NCI-H526 treated with DMSO at 0.1 percent for 48 hours (cell line): Measurements from ENCODE around the gene ZMIZ1.

Source experiments
- DNase-seq: peaks from one replicate; lab custom pipeline; 2025; lab: John Stamatoyannopoulos, UW

Gene ZMIZ1

GRCh38 chr10:79050896-79051555 is 17.7 kb upstream of the ZMIZ1 start:
- no peak for DNase-seq

GRCh38 chr10:79051766-79052165 is 17.0 kb upstream of the ZMIZ1 start:
- DNase-seq = no peak

DNA sequence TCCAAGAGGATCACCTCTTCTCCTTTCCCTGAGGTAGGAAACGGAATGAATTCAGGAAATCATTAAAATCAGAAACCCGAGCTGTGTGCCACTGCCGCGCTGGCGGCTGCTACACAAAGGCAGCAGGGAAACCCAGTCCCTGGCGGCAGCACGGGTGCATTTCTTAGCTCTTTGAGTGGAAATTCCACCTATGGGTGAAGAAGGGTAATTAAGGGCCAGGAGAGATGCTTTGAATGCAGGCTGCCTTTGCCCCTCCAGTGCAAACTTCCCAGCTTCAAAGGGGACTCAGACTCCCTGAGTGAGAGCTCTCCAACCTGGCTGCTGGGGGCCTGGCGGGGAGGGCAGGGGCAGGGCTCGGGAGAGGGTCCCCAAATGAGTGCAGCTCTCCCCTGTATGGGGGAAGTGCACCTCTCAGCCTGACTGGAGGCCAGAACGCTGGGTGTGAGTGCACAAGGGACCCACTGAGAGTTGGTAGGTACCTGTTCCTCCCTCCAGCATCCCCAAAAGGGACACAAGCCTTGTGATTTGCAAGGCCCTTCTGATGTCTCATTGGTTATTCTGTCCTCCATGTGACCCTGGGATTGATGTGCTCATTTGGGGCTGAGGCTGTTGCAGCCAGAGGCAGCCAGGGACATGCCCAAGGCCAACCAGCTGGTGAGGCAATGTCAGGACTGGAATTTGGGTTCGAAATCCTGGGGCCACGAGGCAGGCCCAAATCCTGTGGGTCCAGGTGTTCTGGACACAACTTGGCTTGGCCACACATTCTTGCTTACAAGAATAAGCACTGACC is 16.3 kb upstream of the ZMIZ1 start:
- DNase-seq = peak; percentile 18

- DNase-seq = no peak
These were observed 15.7 kb upstream of the ZMIZ1 start for GRCh38 chr10:79053081-79053434.

DNA sequence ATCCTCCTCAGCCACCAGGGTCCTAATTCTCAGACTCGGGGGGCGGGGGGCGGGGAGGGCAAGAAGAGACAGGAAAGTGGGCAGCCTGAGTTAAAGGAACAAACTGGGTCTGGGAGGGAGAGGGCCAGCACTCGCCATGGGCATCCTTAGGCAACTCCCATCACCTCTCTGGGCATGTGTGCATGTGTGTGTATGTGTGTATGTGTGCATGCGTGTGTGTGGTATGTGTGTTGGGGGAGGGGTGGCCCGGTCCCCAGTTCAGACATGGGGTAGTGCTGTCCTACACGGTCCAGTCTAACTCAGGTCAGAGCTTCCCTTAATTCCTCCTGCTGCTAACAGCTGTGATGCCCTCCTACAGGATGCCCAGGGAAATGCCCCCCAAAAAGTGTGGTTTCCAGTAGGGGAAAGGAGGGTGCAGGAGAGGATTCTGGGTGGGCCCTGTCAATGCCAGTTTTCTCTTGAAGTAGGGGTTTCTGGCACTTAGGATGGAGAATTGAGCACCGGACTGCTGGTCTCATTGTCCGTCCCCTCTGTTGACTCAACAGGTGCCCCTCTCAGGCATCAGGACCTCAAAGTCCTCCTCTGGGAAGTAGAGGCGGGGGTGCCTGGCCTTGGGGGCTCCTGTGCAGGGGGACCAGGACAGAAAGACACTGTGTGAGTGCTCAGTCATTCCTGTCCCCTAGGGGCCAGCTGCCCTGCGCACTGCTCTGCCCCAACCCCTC is 15.1 kb upstream of the ZMIZ1 start:
- DNase-seq = no peak

DNA sequence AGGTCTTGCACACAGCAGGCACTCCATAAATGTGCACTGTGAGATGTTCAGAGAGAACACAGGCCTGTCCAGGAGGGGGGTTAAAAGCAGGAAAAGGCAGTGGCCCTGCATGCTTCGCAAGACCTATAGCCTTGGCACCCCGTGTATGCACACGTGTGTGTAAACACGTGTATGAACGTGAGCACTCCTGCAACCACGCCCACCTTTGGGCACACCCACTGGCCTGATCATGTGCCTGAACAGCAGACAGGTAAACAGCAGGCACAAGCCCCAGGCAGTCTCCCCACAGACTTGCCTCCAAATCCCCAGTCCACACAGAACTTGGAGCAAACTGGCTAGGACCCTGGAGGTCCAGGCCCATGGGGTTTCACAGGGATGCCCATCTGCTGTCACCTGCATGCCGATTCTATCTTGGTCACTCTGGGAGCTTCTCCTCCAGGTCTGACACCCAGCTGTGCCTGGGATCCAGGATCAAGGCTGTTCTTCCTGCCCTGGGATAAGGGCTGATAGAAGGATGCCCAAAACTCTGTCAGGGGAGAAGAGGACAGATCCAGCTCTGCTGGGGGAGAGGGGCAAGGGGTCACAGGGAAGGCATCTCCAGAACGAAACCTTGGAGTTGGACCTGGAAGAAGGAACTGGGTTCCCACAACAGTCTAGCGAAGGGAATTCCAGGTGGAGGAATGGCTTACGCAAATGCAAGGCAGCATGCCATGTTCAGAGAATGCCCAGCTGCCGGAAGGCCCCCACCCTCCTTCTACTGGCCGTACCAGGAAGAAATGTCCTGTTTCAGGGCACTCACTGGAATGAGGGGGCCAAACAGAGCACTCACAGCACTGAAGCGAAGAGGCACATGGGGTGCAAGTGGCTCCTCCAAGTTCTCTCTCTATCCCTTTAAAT is 14.3 kb upstream of the ZMIZ1 start:
- DNase-seq = no peak

DNA sequence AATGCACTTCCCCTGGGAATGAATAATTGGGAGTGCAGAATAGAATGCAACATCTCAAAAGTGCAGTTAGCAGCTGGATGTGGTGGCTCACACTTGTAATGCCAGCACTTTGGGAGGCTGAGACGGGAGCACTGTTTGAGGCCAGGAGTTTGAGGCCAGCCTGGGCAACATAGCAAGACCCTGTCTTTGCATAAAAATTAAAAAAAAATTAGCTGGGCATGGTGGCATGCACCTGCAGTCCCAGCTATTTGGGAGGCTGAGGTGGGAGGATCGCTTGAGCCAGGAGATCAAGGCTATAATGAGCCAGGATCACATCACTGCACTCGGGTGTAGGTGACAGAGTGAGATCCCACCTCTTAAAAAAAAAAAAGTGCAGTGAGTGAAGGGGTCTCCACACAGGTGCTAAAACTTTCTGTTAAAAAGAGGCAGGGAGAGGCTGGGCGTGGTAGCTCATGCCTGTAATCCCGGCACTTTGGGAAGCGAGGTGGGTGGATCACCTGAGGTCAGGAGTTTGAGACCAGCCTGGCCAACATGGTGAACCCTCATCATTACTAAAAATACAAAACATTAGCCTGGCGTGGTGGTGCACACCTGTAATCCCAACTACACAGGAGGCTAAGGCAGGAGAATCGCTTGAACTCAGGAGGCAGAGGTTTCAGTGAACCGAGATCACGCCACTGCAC is 13.5 kb upstream of the ZMIZ1 start:
- DNase-seq = no peak

- DNase-seq = no peak
These were observed 12.9 kb upstream of the ZMIZ1 start for GRCh38 chr10:79055892-79056291.

- no peak for DNase-seq
These were observed 12.4 kb upstream of the ZMIZ1 start for GRCh38 chr10:79056361-79056735.

- no peak for DNase-seq
These were observed 11.9 kb upstream of the ZMIZ1 start for GRCh38 chr10:79056736-79057391.

DNA sequence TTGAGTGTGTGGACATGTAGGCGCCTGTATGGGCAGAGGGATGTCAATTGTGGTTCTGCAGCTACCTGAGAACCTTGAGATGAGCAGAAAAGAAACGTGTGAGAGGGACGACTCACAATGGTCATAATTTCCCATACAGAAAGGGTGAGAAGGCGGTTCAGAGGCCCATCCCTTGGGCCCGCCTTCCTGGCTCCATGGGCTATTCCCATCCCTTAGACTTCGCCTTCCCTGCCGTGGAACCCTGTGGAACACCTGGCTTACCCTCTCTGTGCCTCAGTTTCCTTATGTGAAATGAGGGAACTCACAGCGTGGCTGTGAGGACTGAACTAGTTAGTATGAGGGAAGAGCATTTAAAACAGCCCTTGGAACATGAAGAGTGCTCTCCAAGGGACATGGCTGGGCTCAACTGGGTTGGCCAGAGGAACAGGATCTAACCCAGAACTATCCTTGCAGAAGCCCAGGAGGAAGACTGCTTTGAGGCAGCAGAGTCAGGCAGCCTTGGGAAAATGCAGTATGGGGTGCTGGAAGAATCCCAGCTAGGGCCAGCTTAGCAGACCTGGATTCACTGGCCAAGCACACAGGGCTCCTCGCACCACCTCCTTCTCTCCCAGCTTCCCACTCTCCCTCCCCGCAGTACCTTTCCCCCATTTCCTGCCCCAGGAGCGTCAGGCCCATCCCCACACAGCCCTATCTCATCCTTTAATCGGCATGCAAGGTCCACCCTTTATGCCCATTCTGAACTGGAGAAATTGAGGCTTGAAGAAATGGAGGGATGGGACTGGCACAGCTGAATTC is 11.1 kb upstream of the ZMIZ1 start:
- no peak for DNase-seq

DNA sequence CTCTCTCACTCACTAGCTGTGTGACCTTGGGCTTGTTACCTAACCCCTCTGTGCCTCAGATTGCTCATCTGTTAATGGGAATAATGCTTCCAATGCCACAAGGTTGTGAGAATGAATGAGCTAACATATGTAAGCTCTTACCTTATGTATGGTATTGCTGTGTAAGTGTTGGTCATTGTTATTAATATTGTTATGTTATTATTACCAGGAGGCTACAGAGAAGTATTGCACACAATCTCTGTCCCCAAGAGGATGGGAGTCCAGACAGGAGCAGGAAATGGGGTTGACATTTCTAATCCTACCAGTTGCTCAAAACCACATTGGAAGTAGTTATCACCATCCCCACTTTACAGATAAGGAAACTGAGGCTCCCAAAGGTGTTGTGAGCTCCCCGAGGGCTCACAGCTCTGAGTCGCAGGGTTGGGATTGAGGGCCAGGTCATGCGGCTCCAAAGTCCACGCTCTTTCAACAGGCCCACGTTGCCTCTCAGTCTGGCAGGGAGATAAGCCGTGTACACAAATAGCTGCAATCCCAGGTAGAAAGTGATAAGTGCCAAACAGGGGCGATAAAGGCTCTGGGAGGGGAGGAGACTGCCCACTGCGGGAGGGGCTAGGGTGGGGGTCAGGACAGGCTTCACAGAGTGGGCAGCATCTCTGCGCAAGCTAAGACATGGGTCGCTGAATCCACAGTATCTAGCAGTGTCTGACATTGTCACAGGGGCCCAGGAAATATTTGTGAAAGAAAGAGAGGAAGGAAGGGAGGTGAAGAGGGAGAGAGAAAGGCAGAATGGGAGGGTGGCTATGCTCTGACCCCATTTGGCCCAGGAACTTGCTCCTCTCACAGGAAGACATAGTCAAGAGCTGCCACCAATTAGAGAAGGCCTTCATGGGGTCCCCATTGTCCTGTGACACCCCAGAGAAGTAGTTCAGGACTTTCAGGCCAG is 9.6 kb upstream of the ZMIZ1 start:
- no peak for DNase-seq

DNA sequence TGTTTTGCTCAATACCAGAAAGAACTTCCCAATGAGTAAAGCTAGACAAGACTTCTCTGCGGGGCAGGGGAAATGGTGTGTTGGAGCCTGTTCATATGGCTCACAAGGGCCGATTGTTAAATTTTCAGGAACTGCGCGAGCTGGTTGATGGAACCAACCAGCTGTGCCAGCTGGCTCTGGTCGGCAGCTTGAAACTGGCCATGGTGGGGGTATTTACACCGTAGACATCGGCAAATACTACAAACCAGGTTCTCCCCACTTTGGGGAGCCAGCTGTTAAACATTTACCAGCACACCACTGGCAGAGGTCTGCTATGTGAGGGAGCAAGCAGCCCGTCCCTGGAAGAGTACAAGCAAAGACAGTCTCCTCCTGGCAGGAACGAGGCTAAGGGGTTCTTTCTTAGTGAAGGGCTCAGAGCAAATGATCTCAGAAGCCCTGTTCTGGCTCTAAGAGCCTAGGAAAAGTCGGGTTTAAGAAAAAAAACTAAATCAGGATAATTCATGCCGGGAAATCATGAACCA is 8.8 kb upstream of the ZMIZ1 start:
- DNase-seq = no peak

- no peak for DNase-seq
These were observed 8.0 kb upstream of the ZMIZ1 start for GRCh38 chr10:79060641-79061255.

GRCh38 chr10:79061441-79062315 is 7.1 kb upstream of the ZMIZ1 start:
- DNase-seq = no peak

GRCh38 chr10:79063071-79063491 is 5.7 kb upstream of the ZMIZ1 start:
- no peak for DNase-seq
